A673 (cell line): Measurements from ENCODE around the gene PAXX. TPM values are rescaled to one million over a fixed set of nuclear protein-coding genes. Genes with fewer than 3 reads are reported as not detected.

Experiments used
- BruUV-seq: library from RNA; stranded (reverse); fragments of 400-500 nt; replicated peaks from 2 replicates; lab custom pipeline; 2021; lab: Mats Ljungman, UMichigan
- CTCF ChIA-PET: fragments of 300-600 bp; sonication (Branson Sonifier 250); formaldehyde crosslinking; loops from one replicate; lab custom pipeline; 2022; ENCODE audit warnings: antibody characterized with exemption; lab: Charles Lee
- POLR2A ChIA-PET: fragments of 300-600 bp; sonication (Branson Sonifier 250); formaldehyde crosslinking; loops from one replicate; lab custom pipeline; 2022; ENCODE audit warnings: antibody characterized with exemption; ENCODE audit not compliant: low non-redundant PET; lab: Charles Lee
- DNase-seq: peaks from one replicate; pipeline ENCODE4 v3.0.0-alpha.2; 2015; ENCODE audit warnings: low spot score
- H3K27ac ChIP-seq: fragments of 200-600 bp; sonication (generic); 2 replicates; pipeline ENCODE4 v1.5.1; 2016; ENCODE audit warnings: mixed run types, low read depth, mild to moderate bottlenecking, mixed read lengths, antibody characterized with exemption, low read length; ENCODE audit not compliant: poor library complexity, severe bottlenecking
- H3K27me3 ChIP-seq: fragments of 200-600 bp; sonication (generic); replicated peaks from 2 replicates; pipeline ENCODE4 v1.6.1; 2017; ENCODE audit warnings: mixed run types, low read depth, mild to moderate bottlenecking, mixed read lengths, antibody characterized with exemption, low read length; ENCODE audit not compliant: insufficient read depth, poor library complexity
- H3K36me3 ChIP-seq: fragments of 200-600 bp; sonication (generic); 2 replicates; pipeline ENCODE4 v1.6.1; 2016; ENCODE audit warnings: mixed run types, mild to moderate bottlenecking, mixed read lengths, antibody characterized with exemption, low read length; ENCODE audit not compliant: insufficient read depth, poor library complexity, severe bottlenecking
- H3K4me1 ChIP-seq: fragments of 200-600 bp; sonication (generic); 2 replicates; pipeline ENCODE4 v1.6.1; 2017; ENCODE audit warnings: mixed run types, mild to moderate bottlenecking, mixed read lengths, antibody characterized with exemption, low read length; ENCODE audit not compliant: insufficient read depth, poor library complexity, severe bottlenecking
- H3K4me3 ChIP-seq: fragments of 200-600 bp; sonication (generic); 2 replicates; pipeline ENCODE4 v1.5.1; 2016; ENCODE audit warnings: low read depth, mixed run types, mild to moderate bottlenecking, mixed read lengths, low read length; ENCODE audit not compliant: poor library complexity, severe bottlenecking
- H3K9me3 ChIP-seq: fragments of 200-600 bp; sonication (generic); 2 replicates; pipeline ENCODE4 v1.6.1; 2016; ENCODE audit warnings: mixed run types, low read depth, mild to moderate bottlenecking, mixed read lengths, antibody characterized with exemption, low read length; ENCODE audit not compliant: poor library complexity, severe bottlenecking
- EZH2 ChIP-seq: fragments of 200-600 bp; sonication (generic); IDR thresholded peaks from 2 replicates; pipeline ENCODE4 v1.6.1; 2017; ENCODE audit warnings: borderline replicate concordance, low read depth, mild to moderate bottlenecking, mixed read lengths, antibody characterized with exemption, low read length; ENCODE audit not compliant: poor library complexity, severe bottlenecking
- intact Hi-C: fragments of 100-400 bp; cut with micrococcal nuclease; formaldehyde crosslinking; loops from one replicate; pipeline ENCODE4 v1.10.0; 2022; ENCODE audit not compliant: unreplicated experiment
- total RNA-seq: library from RNA; stranded (reverse); gene quantifications from 2 replicates; pipeline ENCODE4 v1.2.3, GENCODE V29; 2021
- TF ChIP-seq, protein P1 (sequence below): fragments of 300-800, 200-600 bp; sonication (generic); conservative IDR thresholded peaks from 2 replicates; pipeline ENCODE4 v1.5.1; 2017; ENCODE audit warnings: low read depth, mild to moderate bottlenecking, antibody characterized with exemption, low read length, moderate library complexity, mixed read lengths

Gene PAXX
- total RNA-seq, 1 experiment from 2014 or later = 91.5 TPM

DNA sequence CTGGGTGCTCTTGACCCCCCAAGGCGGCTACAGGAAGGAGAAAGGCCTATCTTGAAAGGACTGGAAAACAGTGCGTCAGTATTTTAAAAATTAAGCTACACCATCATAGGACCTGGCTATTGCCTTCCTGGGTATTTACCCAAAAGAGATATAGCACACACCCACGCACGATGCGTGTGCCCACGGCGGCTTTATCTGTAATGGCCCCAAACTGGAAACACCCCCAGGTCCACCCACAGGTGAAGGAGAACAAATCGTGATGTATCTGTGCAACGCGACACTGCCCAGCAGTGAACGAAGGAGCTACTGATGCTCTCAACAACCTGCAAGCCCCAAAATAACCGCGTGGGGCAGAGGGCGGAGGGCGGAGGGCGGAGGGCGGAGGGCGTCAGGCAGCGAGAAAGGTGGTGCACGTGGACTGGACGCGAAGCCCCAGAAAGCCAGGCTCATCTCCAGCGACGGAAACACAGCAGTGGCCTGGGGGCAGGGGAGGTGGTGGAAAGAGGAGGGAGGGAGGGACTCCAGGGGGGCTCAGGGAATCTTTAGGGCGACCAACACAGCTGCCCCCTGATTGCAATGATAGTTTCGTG, 27.3 kb upstream of the PAXX start:
- BruUV-seq = no TSS peak
- CTCF ChIA-PET = interaction anchor here (0.7 kb wide), 1 partner anchor 190 kb away, joined by 7 read pairs; no protein-coding TSS in a partner anchor
- H3K9me3 ChIP-seq = no peaks in the 10 kb centered on the region
- no peak overlapping the region for H3K27ac ChIP-seq
- H3K36me3 ChIP-seq = no peaks in the 10 kb centered on the region
- peaks cover 4% of the 10 kb centered on the region for H3K4me1 ChIP-seq
- TF ChIP-seq, protein P1, sequence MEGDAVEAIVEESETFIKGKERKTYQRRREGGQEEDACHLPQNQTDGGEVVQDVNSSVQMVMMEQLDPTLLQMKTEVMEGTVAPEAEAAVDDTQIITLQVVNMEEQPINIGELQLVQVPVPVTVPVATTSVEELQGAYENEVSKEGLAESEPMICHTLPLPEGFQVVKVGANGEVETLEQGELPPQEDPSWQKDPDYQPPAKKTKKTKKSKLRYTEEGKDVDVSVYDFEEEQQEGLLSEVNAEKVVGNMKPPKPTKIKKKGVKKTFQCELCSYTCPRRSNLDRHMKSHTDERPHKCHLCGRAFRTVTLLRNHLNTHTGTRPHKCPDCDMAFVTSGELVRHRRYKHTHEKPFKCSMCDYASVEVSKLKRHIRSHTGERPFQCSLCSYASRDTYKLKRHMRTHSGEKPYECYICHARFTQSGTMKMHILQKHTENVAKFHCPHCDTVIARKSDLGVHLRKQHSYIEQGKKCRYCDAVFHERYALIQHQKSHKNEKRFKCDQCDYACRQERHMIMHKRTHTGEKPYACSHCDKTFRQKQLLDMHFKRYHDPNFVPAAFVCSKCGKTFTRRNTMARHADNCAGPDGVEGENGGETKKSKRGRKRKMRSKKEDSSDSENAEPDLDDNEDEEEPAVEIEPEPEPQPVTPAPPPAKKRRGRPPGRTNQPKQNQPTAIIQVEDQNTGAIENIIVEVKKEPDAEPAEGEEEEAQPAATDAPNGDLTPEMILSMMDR = no peak
- TF ChIP-seq EZH2 = no peak
- POLR2A ChIA-PET = no interaction called here
- DNase-seq = no peak
- H3K27me3 ChIP-seq = no peaks in the 10 kb centered on the region
- H3K4me3 ChIP-seq = no peak overlapping the region
- intact Hi-C loops = no loop called here

DNA sequence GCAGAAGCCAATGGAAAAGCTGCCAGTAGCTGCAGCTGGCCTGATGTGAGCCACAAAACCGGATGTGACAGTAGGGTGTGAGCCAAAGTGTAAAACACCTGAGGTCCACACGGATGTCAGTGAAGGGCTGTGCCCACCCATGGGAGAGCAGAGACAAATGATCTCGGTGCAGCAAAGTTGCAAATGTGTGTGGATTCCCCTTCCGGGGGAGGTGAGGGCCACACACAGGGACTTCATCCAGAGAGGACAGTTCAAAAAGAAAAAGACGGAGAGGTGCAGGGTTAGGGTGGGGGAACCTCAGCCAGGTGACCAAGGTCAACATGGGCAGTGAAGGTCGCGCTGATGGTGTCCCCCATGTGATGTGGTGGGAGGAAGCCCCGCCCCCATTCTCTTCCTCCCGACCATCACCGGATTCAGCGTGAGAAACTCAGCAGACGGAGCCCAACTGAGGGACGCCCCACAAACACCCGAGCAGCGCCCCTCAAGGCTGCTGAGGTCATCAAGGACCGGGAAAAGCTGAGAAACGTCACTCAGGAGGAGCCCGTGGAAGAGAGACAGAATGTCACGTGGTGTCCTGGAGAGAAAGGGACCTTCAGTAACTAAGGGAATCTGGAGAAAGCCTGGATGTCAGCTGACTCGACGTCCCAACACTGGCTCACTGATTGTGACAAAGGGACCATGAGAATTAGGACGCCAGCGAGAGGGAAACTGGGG, 26.3 kb upstream of the PAXX start:
- H3K36me3 ChIP-seq = no peaks in the 10 kb centered on the region
- ChIA-PET CTCF (interaction anchor here (0.7 kb wide), 1 partner anchor 194 kb away, joined by 3 read pairs; no protein-coding TSS in a partner anchor), POLR2A (no interaction called here)
- intact Hi-C loops = no loop called here
- BruUV-seq = no TSS peak
- H3K27ac ChIP-seq = no peak overlapping the region
- no peaks in the 10 kb centered on the region for H3K9me3 ChIP-seq
- TF ChIP-seq, protein P1 = no peak
- TF ChIP-seq EZH2 = no peak
- no peak overlapping the region for H3K4me3 ChIP-seq
- H3K4me1 ChIP-seq = peaks cover 4% of the 10 kb centered on the region
- peak; percentile 54 for DNase-seq
- H3K27me3 ChIP-seq = no peaks in the 10 kb centered on the region

DNA sequence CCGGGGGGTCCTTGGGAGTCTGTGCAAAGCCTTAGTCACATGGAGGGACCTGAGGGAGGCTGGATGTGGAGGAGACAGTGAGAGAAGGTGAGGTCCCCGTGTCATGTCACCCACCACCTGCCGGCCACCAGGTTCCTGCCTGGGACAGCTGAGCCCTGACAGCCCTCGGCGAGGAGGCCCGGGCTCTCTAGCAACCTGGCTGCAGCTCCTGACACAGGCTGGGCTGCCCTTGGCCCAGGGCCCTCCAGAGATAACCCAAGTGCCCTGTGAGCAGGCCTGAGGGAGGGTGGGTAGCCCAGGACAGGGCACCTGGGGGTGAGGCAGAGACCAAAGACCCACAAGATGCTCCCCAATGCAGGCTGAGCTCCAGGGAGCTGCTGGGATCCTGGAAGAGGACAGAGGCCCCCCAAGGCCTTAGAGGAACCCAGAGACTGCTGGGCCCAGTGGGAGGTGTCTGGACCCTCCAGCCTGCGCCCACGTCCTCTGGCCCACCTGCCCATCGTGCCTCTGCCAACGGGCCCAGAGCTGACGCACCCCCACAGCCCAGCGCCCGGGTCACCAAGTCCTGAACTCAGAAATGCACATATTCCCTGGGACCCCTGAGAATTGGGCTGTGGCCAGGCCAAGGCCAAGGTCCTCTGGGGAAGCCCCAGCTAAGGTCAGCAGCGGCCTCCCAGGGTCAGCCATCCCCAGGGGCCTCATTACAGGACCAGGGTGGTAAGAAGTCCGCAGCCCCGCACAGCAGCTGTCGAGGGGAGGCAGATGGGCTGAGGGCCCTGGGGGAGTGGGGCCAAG, 23.7 kb upstream of the PAXX start:
- CTCF ChIA-PET = no interaction called here

More for the DNA sequence above, 23.7 kb upstream of the PAXX start:
- Histone ChIP-seq H3K9me3 (no peaks in the 10 kb centered on the region), H3K27me3 (no peaks in the 10 kb centered on the region), H3K27ac (no peak overlapping the region), H3K4me3 (no peak overlapping the region), H3K4me1 (peaks cover 4% of the 10 kb centered on the region), H3K36me3 (no peaks in the 10 kb centered on the region)
- intact Hi-C loops = no loop called here
- POLR2A ChIA-PET = no interaction called here
- no peak for DNase-seq
- no TSS peak for BruUV-seq
- TF ChIP-seq, protein P1 = no peak
- no peak for TF ChIP-seq EZH2
